ENCODE results near the gene CALN1. TPM values are rescaled to one million over a fixed set of nuclear protein-coding genes. Genes with fewer than 3 reads are reported as not detected.

The CALN1 gene
- total and polyA plus RNA-seq, 2 of the 8 experiments (the other 6 are each of a cell fraction or from before 2014, with no cell fraction given) = 6.4 to 15.2 TPM

GRCh38 chr7:72106405-72106804 lies 305.7 kb downstream of the CALN1 start (continued):
- TF ChIP-seq CEBPB (IDR thresholded peaks at IDR 0.05; ENCODE audit: low read depth, low read length) (no peak), SP1 (IDR thresholded peaks at IDR 0.05; ENCODE audit: low read depth, low read length) (no peak), RXRA (IDR thresholded peaks at IDR 0.05; ENCODE audit: insufficient read depth, low read depth, low read length) (no peak), SRF (IDR thresholded peaks at IDR 0.05; ENCODE audit: low read depth, low read length) (no peak)

All from H1 (cell line).